Urinary bladder (tissue), 4 donors: ENCODE data around the gene KIDINS220. TPM values are rescaled to one million over a fixed set of nuclear protein-coding genes. Genes with fewer than 3 reads are reported as not detected.

Experiments used
- DNase-seq: peaks from one replicate; pipeline ENCODE4 v3.0.0-alpha.2; 2015; ENCODE audit errors: extremely low spot score
- H3K27ac ChIP-seq: one replicate; pipeline ENCODE4 v1.5.1; 2013; ENCODE audit warnings: low read depth, mild to moderate bottlenecking, moderate library complexity
- H3K36me3 ChIP-seq: one replicate; pipeline ENCODE4 v1.6.1; 2013; ENCODE audit warnings: mild to moderate bottlenecking, moderate library complexity; ENCODE audit not compliant: insufficient read depth
- H3K4me1 ChIP-seq: one replicate; pipeline ENCODE4 v1.6.1; 2013; ENCODE audit warnings: mild to moderate bottlenecking, moderate library complexity; ENCODE audit not compliant: insufficient read depth
- H3K4me3 ChIP-seq: one replicate; pipeline ENCODE4 v1.5.1; 2013; ENCODE audit warnings: low read depth, low read length
- WGBS: extraction: QIAGEN DNeasy Blood & Tissue Kit; methylation state at CpG from one replicate; pipeline ENCODE4 v1.1.7; 2013; 5-methylcytosine and 5-hydroxymethylcytosine counted together
- polyA plus RNA-seq: library from polyadenylated mRNA; stranded (reverse); fragments of 200-250 nt; gene quantifications from one replicate; pipeline ENCODE4 v1.2.3, GENCODE V29; 2013
- total RNA-seq: library from RNA; depleted of rRNA; stranded (reverse); fragments of >200 nt; gene quantifications from one replicate; pipeline ENCODE4 v1.2.3, GENCODE V29; 2014
- donor health status: healthy with polysubstance abuse.
- donor health status: healthy.

KIDINS220 gene
- total RNA-seq (157 TPM), polyA plus RNA-seq (34.5 TPM)

DNA sequence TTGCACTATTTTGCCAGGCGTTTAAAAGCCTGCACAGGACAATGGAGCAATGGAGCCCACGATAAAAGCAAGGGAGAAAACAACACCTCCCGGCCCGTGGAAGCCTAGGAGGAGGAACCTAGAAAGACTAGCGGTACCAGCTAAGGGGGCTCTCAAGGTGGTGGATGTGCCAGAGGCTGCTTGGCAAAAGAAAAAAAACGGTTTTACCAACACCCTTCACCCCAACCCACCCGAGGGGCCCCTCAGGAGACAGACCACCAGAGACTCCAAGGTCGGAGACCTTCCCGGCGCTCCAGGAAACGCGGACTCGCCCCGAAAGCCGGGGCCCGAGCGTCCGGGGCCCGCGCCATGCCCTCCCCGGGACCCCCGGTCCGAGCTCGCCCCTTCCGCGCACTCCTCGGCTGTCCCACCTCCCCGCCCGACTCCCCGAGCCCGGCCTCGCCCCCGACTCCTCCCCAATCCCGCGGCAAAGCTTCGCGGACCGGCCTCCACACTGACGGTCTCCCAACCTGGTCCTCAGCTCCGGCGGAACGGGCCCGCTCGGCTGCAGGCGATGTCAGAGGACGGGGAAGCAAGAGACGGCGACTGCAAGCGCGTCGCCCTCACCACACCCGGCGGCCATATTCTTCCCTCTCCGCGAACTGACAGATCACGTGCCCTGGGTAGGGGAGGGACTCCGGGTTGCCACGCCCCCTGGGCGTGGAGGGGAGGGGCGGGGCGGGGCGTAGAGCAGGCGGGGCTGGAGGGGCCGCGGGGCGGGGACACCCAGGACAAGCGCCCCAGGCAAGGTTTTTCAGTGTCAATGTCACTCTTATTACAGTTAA is at the start of gene KIDINS220:
KIDINS220 (minus strand) TSS at position 643 of the 824 bp plus-strand sequence. CDS start 10,520 bp downstream, outside the sequence.
- H3K4me1 ChIP-seq, result peaks cover 7% of the 10 kb centered on the region

DNA sequence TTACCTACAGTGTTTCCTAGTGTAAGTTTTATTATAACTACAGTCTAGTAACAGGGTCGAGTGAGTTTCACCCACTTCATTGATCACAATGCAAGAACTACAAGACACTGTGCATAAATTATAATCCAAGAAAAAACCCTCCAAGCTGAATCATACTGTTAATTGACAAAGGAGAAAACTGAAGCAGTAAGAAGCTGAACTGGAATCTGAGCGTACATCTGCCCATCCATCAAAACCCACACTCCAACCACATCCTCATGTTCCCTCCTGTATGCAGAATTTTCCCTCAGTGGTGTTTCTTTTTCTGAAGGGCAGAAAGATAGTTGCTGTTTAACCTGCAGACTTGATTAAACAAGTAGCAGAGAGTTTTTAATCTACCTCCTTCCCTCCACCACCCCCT is 49.5 kb upstream of the KIDINS220 start:
- H3K36me3 ChIP-seq, result no peaks in the 10 kb centered on the region
- DNase-seq, result no peak
- 85% methylated on average over 2 of the region's 2 CpGs for WGBS
- no peak overlapping the region for H3K4me3 ChIP-seq
- no peak overlapping the region for H3K27ac ChIP-seq
- H3K4me1 ChIP-seq, result no peaks in the 10 kb centered on the region

More for the DNA sequence above, at the start of gene KIDINS220:
- peak within 1 kb of the TSS; percentile 100 for H3K4me3 ChIP-seq
- WGBS, result under 1% methylated on average over 67 of the region's 67 CpGs
- no peaks in the 10 kb centered on the region for H3K36me3 ChIP-seq
- DNase-seq, result peak; percentile 63
- peak within 1 kb of the TSS; percentile 56 for H3K27ac ChIP-seq

DNA sequence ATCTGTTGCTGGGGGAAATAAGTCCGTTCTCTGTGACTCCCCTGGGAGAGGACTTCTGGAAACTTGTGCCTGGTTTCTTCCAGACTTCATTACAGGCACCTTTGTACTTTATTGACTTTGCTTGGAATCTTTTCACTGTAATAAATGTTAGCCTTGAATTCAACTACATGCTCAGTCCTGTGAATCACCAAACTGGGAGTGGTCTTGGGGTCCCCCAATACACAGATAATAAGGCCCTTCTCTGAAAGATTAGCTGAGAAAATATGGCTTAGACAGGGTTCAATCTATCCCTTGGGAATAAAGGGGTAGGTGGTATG is 48.7 kb upstream of the KIDINS220 start:
- no peaks in the 10 kb centered on the region for H3K4me1 ChIP-seq
- WGBS, result 69% methylated on average over 1 of the region's 1 CpG
- no peak overlapping the region for H3K27ac ChIP-seq
- H3K4me3 ChIP-seq, result no peak overlapping the region
- no peak for DNase-seq
- no peaks in the 10 kb centered on the region for H3K36me3 ChIP-seq

DNA sequence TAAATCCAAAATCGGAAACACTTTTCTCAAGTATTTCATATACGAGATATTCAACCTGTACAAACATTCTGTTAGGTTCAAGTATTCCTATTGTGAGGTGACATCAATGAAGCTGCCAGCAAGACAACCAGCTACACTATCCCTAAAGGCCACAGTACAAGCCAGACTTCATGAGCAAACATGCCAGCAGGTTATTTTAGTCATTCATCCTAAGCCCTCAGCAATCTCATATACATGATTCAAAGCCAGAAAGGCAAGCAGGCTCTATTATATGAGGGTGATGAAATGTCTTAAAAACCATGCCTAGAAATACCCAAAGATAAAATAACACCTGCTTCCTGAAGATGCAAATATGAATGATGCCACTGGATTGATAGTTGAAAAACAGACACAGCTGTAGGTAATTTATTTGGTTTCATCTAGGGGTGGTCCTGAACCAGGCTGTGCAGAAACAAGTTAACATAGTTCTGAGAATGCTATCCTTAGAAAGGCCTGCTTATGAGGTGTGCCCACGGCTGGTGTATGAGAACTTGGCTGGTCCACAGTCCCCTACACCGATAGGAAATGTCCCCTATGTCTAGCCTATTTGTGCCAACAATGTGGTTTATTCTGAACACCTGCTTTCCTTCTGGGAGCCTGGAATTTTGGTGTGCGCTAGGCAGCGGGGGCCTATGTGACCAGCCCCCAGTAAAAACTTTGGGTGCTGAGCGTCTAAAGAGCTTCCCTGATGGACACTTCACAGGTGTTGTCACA is 48.2 kb upstream of the KIDINS220 start:
- Histone ChIP-seq H3K4me1 (no peaks in the 10 kb centered on the region), H3K27ac (no peak overlapping the region), H3K36me3 (no peaks in the 10 kb centered on the region), H3K4me3 (no peak overlapping the region)
- DNase-seq, result no peak
- WGBS, result 94% methylated on average over 7 of the region's 7 CpGs

DNA sequence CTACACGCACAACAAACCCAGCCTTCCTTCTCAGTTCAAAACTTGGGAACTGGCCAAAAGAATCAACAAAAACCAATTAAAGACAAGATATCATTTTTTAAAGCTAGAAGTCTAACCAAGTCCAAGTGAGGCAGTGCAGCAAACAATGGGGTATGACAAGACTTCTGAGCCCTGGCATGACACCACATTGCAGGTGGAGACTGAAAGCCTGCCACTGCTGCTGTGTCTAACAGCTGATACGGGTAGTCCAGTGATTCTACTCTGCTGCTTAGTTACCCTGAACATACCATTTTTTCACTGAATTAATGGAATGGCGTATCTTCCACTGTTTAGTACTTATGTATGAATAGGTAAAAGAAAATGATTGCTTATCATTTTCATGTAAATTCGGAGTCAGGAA is 47.4 kb upstream of the KIDINS220 start:
- no peaks in the 10 kb centered on the region for H3K4me1 ChIP-seq
- DNase-seq, result no peak
- no peaks in the 10 kb centered on the region for H3K36me3 ChIP-seq
- H3K4me3 ChIP-seq, result no peak overlapping the region
- H3K27ac ChIP-seq, result no peak overlapping the region
- 96% methylated on average over 4 of the region's 4 CpGs for WGBS

DNA sequence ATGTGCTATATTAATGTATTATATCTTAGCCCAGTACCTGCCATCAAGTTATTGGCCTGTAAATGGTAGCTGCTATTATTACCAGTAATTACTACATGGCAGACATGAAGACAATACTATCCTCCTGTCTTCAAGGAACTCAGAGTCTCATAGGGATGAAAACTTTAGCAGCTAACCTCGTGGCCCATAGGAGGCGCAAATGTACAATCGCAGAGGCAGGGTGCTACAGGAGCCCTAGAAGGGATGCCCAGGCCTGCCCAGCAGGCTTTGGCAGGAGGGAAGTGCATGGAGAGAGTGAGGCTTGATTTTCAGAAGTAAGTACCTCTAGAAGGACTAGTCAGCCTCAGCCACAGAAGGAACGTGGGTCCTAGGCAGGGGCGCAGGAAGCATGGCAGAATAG is 44.7 kb upstream of the KIDINS220 start:
- Histone ChIP-seq H3K27ac (no peak overlapping the region), H3K36me3 (no peaks in the 10 kb centered on the region), H3K4me3 (no peak overlapping the region), H3K4me1 (no peaks in the 10 kb centered on the region)
- DNase-seq, result no peak
- WGBS, result 71% methylated on average over 5 of the region's 5 CpGs

DNA sequence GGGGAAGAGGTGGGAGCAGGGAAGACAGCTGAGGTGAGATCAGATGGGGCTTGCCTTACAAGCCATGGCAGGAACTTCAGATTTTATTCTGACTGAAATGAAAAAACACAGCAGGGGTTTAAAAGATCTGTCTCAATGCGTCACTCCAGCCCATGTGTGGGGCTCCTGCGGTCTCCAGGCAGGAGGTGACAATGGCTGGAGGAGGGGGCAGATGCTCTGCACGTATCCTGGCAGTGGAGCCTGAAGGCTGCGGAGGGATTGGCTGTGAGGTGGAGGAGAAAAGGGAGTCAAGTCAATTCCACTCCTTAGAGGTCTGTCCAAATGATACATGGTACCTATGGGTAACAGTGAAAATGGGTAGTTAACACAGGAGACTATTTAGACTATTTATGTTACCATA is 40.5 kb upstream of the KIDINS220 start:
- DNase-seq, result no peak
- no peak overlapping the region for H3K4me3 ChIP-seq
- no peaks in the 10 kb centered on the region for H3K4me1 ChIP-seq
- WGBS, result 96% methylated on average over 4 of the region's 4 CpGs
- H3K36me3 ChIP-seq, result no peaks in the 10 kb centered on the region
- H3K27ac ChIP-seq, result no peak overlapping the region

DNA sequence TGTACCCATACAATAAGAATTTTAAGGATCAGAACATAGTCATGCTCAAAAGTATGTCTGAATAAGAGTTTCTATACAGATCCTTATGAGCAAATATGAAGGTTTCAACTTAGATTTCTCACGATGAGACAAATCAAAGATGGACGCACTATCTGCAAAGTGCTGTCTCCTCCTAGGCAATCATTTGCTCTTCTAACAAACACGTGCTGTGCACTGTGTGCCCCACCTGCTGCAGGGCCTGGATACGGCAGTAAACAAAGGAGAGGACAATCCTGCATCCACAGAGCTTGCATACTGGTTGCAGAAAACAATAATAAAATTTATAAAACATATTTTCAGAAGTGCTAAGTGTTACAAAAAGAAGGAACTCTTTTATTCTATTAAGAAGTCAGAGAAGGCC is 39.9 kb upstream of the KIDINS220 start:
- no peak for DNase-seq
- H3K4me1 ChIP-seq, result no peaks in the 10 kb centered on the region
- H3K36me3 ChIP-seq, result no peaks in the 10 kb centered on the region
- no peak overlapping the region for H3K27ac ChIP-seq
- no peak overlapping the region for H3K4me3 ChIP-seq
- 87% methylated on average over 4 of the region's 4 CpGs for WGBS

DNA sequence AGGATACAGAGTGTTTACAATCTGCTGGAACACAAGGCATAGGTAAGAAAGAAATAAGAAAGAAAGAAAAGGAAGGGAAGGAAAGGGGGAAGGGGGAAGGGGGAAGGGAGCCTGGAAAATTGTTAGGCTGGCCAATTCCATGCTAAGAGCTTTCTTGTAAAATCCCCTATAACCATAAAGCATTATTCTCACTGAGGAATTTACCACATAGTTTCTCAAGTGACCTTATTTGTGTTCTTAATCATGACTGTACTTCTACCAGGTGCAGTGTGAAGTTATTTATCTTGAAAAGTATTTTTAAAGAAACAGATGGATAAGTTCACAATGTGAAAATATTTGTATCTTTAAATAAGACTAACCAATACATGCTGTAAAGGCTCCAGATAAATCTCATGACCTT is 39.2 kb upstream of the KIDINS220 start:
- Histone ChIP-seq H3K4me3 (no peak overlapping the region), H3K4me1 (no peaks in the 10 kb centered on the region), H3K36me3 (no peaks in the 10 kb centered on the region), H3K27ac (no peak overlapping the region)
- no peak for DNase-seq

DNA sequence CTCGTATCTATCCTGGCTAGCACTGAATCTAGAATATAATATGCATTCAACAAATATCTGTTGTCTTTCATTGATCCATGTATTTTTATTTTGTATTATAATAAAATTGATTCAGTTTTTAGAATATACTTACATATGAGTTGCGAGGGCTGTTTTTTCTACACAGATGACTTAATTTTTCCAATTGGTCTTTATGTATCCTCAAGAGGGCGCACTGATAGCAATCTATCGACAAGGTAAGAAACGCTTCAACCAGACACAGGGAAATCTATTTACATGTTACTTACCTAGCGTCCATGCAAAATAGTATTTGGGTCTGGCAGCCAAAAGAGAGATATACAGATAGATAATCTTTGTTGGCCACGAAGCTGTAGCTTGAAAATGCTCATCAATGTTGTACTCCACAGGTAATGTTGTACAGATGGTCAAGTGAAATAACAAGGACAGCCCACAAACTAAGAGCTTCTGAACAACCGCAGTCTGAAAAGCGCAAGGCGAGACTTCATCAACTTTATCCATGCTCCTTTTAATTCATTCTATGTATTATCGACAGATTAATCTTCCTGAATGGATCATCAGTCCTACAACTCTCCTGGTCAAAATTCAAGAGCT is 35.5 kb upstream of the KIDINS220 start:
- Histone ChIP-seq H3K4me1 (no peaks in the 10 kb centered on the region), H3K36me3 (peaks cover 1% of the 10 kb centered on the region), H3K27ac (no peak overlapping the region), H3K4me3 (no peak overlapping the region)
- peak; percentile 15 for DNase-seq
- WGBS, result 54% methylated on average over 11 of the region's 11 CpGs

DNA sequence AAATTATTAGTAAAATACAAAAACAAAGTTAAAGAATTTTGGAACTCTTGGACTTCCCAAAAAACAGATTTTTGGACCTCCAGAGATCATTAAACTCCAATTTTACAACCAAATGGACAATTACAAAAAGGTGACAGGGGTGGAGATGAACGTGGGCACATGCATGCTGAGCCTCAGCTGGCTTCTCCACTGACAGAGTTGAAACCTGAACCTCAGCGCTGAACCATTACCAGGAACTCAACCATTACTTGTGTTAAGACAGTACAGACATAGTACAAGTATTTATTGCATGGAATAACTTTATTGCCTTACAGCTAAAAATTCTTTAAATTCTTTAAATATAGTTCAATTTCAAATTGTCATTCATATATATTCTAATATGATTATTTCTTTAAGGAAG is 33.0 kb upstream of the KIDINS220 start:
- Histone ChIP-seq H3K4me3 (no peak overlapping the region), H3K4me1 (no peaks in the 10 kb centered on the region), H3K36me3 (peaks cover 1% of the 10 kb centered on the region), H3K27ac (no peak overlapping the region)
- 79% methylated on average over 2 of the region's 2 CpGs for WGBS
- DNase-seq, result no peak

DNA sequence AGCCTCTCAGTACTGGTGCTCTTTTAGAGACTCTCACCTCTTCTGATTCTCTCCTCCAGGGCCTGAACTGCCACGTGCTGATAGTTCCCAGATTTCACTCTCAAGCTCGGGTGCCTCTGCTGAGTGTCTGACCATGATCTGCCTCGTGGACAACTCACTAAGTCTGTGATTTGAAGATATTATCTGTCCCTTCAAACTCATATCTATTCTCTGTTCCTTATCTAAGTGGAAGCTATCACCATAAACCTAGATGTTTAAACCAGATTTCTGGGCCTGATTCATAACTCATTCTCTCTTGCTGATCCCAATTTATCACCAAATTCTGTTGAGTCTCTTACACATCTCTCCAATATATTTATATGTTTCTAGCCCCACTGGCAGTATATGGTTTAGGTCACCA is 29.9 kb upstream of the KIDINS220 start:
- H3K36me3 ChIP-seq, result peaks cover 1% of the 10 kb centered on the region
- WGBS, result 63% methylated on average over 3 of the region's 3 CpGs
- DNase-seq, result no peak

DNA sequence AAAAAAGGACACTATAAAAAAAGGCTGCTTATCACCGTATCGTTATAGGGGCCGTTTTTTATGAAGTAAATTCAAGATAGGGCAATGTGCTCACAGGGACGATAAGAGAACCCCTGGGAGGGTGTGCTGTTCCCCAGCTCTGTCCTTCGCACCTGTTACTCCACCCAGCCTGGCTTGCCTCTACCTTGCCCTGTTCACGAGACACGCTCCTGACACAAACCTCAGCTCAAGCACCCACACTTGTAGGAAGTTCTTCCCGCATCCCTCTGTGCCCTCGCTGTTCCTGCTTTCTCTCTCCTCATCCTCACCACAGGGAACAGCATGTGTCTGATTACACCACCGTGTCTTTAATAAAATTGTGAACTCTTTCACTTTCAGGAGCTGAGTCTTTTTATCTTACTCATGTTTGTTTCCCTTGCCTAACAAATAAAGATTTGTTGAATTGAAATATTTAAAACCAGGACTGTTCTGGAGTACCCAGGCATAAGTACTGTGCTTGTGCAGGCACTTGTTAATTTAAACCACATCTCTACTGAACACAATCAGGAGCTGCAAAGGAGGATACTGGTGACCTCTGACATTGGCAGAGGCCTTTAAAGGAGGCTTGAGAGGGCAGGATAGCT is 26.0 kb upstream of the KIDINS220 start:
- Histone ChIP-seq H3K27ac (no peak overlapping the region), H3K4me1 (no peaks in the 10 kb centered on the region), H3K36me3 (peaks cover 1% of the 10 kb centered on the region), H3K4me3 (no peak overlapping the region)
- DNase-seq, result no peak
- WGBS, result 65% methylated on average over 10 of the region's 10 CpGs

More for the DNA sequence above, 29.9 kb upstream of the KIDINS220 start:
- Histone ChIP-seq H3K4me3 (no peak overlapping the region), H3K27ac (no peak overlapping the region), H3K4me1 (no peaks in the 10 kb centered on the region)
